PC-3 (cell line): Measurements from ENCODE around the gene SNIP1. TPM values are rescaled to one million over a fixed set of nuclear protein-coding genes. Genes with fewer than 3 reads are reported as not detected.

Experiments
- ATAC-seq: fragments of 200-7000 bp; cut with Tn5 transposase; 2 replicates; pipeline ENCODE4 v1.9.1; 2020; ENCODE audit warnings: mild to moderate bottlenecking, moderate library complexity
- BruUV-seq: library from RNA; stranded (reverse); fragments of 400-500 nt; replicated peaks from 2 replicates; lab custom pipeline; 2021; lab: Mats Ljungman, UMichigan
- CTCF ChIA-PET: fragments of 300-600 bp; sonication (Branson Sonifier 250); formaldehyde crosslinking; loops from one replicate; lab custom pipeline; 2022; ENCODE audit warnings: antibody characterized with exemption; lab: Charles Lee
- POLR2A ChIA-PET: fragments of 300-600 bp; sonication (Branson Sonifier 250); formaldehyde crosslinking; loops from one replicate; lab custom pipeline; 2022; ENCODE audit warnings: antibody characterized with exemption; ENCODE audit not compliant: unreplicated experiment; lab: Charles Lee
- DNase-seq: peaks from one replicate; pipeline ENCODE4 v3.0.0-alpha.2; 2015
- H2AFZ ChIP-seq: fragments of 300-600 bp; sonication (generic); 2 replicates; pipeline ENCODE4 v1.6.0; 2016; ENCODE audit warnings: antibody characterized with exemption, low read length
- H3F3A ChIP-seq: fragments of 300-600 bp; sonication (generic); one replicate; pipeline ENCODE4 v1.6.0; 2017; ENCODE audit warnings: antibody characterized with exemption, low read length, control low read depth, mild to moderate bottlenecking; ENCODE audit not compliant: unreplicated experiment
- H3K27ac ChIP-seq: fragments of 300-600 bp; sonication (generic); 2 replicates; pipeline ENCODE4 v1.5.1; 2016; ENCODE audit warnings: mild to moderate bottlenecking, low read length
- H3K27me3 ChIP-seq: fragments of 300-600 bp; sonication (generic); 2 replicates; pipeline ENCODE4 v1.6.1; 2016; ENCODE audit warnings: low read length, mixed read lengths
- H3K36me3 ChIP-seq: fragments of 300-600 bp; sonication (generic); 2 replicates; pipeline ENCODE4 v1.6.1; 2016; ENCODE audit warnings: low read depth, mixed run types, low read length, mixed read lengths
- H3K4me1 ChIP-seq: fragments of 300-600 bp; sonication (generic); 2 replicates; pipeline ENCODE4 v1.5.1; 2016; ENCODE audit warnings: low read length; ENCODE audit not compliant: insufficient read depth
- H3K4me2 ChIP-seq: fragments of 300-600 bp; sonication (generic); 2 replicates; pipeline ENCODE4 v1.6.0; 2016; ENCODE audit warnings: low read length
- H3K4me3 ChIP-seq: fragments of 300-600 bp; sonication (generic); 2 replicates; pipeline ENCODE4 v1.5.1; 2016; ENCODE audit warnings: mild to moderate bottlenecking, low read length, mixed read lengths
- H3K79me2 ChIP-seq: fragments of 300-600 bp; sonication (generic); 2 replicates; pipeline ENCODE4 v1.6.1; 2017; ENCODE audit warnings: low read length, mixed read lengths
- H3K9ac ChIP-seq: fragments of 300-600 bp; sonication (generic); 2 replicates; pipeline ENCODE4 v1.6.0; 2016; ENCODE audit warnings: mild to moderate bottlenecking, low read length
- H3K9me2 ChIP-seq: fragments of 300-600 bp; sonication (generic); replicated peaks from 2 replicates; pipeline ENCODE4 v1.6.1; 2016; ENCODE audit warnings: mixed run types, low read length, mixed read lengths
- H3K9me3 ChIP-seq: fragments of 300-600 bp; sonication (generic); 2 replicates; pipeline ENCODE4 v1.6.1; 2016; ENCODE audit warnings: low read length, mixed read lengths
- H4K20me1 ChIP-seq: fragments of 300-600 bp; sonication (generic); 2 replicates; pipeline ENCODE4 v1.6.1; 2016; ENCODE audit warnings: low read length, mixed read lengths
- CTCF ChIP-seq: fragments of 300-600 bp; sonication (generic); conservative IDR thresholded peaks from 2 replicates; pipeline ENCODE4 v1.5.1; 2017; ENCODE audit warnings: antibody characterized with exemption, low read depth, mild to moderate bottlenecking, low read length
- EZH2 ChIP-seq: fragments of 300-600 bp; sonication (generic); IDR thresholded peaks from one replicate; pipeline ENCODE4 v1.6.1; 2017; ENCODE audit warnings: antibody characterized with exemption, mild to moderate bottlenecking, low read length; ENCODE audit not compliant: unreplicated experiment
- EZH2phosphoT487 ChIP-seq: fragments of 300-600 bp; sonication (generic); IDR thresholded peaks from 2 replicates; pipeline ENCODE4 v1.6.1; 2018; ENCODE audit warnings: mild to moderate bottlenecking, antibody characterized with exemption, low read length, borderline replicate concordance
- intact Hi-C: fragments of 100-400 bp; cut with micrococcal nuclease; formaldehyde crosslinking; loops from 2 replicates; pipeline ENCODE4 v1.9.0; 2023
- total RNA-seq: library from RNA; depleted of rRNA; stranded (reverse); fragments of >200 nt; gene quantifications from 2 replicates; pipeline ENCODE4 v1.2.3, GENCODE V29; 2014

SNIP1 gene
- total RNA-seq, 1 experiment from 2014 or later = 23.1 TPM

DNA sequence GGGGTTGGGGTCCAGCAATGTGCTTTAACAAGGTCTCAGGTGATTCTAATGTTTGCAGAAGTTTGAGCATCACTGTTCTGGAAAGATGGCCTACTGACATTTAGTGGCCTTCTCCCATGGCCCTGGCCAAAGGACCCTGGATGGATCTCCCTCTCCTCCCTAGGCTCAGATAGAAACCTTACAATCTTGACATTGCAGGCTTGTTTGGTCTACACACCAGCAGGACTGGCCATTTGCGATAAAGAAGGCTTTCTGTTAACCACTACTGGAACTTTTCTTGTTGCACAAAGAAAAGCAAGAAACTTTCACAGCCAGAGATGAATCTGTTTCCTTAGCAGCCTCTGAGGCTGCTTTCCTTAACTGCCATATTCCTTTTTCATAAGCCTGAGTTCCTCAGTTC is 8.9 kb upstream of the SNIP1 start:
- no peak overlapping the region for H3K4me2 ChIP-seq
- no peaks in the 10 kb centered on the region for H4K20me1 ChIP-seq
- no TSS peak for BruUV-seq
- no peak for TF ChIP-seq EZH2phosphoT487
- TF ChIP-seq CTCF = no peak
- TF ChIP-seq EZH2 = no peak
- no peaks in the 10 kb centered on the region for H3K4me1 ChIP-seq
- no peak overlapping the region for H2AFZ ChIP-seq
- H3K9me2 ChIP-seq = no peaks in the 10 kb centered on the region
- H3K4me3 ChIP-seq = no peak overlapping the region
- peaks cover 33% of the 10 kb centered on the region for H3K36me3 ChIP-seq
- no peak overlapping the region for H3K9ac ChIP-seq
- no peaks in the 10 kb centered on the region for H3K27me3 ChIP-seq
- ChIA-PET CTCF (no interaction called here), POLR2A (no interaction called here)
- DNase-seq (no peak), ATAC-seq (no peak)
- intact Hi-C loops = loop anchor here (1.0 kb wide), 1 partner anchor 119 kb away; no protein-coding TSS in a partner anchor
- H3F3A ChIP-seq = no peaks in the 10 kb centered on the region
- H3K9me3 ChIP-seq = no peaks in the 10 kb centered on the region
- H3K27ac ChIP-seq = no peak overlapping the region
- H3K79me2 ChIP-seq = no peaks in the 10 kb centered on the region

DNA sequence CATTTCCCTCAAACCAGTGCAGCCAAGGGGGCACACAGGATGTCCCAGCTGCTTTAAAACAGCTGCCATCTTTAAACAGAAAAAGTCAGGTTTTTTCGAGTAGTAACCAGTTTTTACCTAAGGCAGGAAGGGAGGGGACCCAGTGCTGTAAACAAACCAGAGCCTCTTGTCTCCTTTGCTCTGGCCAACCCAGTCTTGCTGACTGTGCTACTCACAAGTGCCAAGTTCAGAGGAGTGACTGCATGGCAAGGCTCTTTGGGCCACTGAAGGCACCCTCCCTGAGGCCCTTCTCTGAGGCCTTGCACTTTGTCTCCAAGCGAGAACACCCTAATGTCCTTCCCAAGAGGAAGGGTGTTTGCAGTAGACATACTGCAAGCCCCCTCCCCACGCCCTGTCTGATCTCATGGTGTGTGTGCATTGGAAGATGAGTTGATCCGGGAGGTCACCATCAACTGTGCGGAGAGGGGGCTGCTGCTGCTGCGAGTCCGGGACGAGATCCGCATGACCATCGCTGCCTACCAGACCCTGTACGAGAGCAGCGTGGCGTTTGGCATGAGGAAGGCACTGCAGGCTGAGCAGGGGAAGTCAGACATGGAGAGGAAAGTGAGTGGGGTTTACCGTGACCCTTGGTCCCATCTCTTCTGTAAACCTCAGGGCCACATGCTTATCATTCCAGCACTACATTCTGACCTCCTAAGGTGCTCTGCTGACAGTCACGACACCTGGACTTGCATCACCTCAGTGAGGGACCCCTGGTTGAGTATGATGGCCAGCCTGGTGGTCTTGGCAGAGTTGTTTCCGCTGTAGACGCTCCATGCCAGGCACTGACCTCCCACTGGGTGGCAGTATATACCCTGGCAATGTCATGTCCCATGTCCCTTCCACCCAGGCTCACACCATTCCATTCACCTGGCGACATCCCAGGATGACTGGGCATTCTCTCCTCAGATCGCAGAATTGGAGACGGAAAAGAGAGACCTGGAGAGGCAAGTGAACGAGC is 7.3 kb upstream of the SNIP1 start:
- ChIA-PET POLR2A (no interaction called here), CTCF (no interaction called here)
- intact Hi-C loops = loop anchor here (1.0 kb wide), 1 partner anchor 121 kb away; no protein-coding TSS in a partner anchor
- no peaks in the 10 kb centered on the region for H4K20me1 ChIP-seq
- H3K27ac ChIP-seq = no peak overlapping the region
- H3K4me3 ChIP-seq = no peak overlapping the region
- no peaks in the 10 kb centered on the region for H3K9me3 ChIP-seq
- no peaks in the 10 kb centered on the region for H3K79me2 ChIP-seq
- TF ChIP-seq CTCF = peak; percentile 85
- no peak for TF ChIP-seq EZH2phosphoT487
- H2AFZ ChIP-seq = no peak overlapping the region
- ATAC-seq (peak; percentile 58), DNase-seq (peak; percentile 64)
- no peak overlapping the region for H3K9ac ChIP-seq
- no peaks in the 10 kb centered on the region for H3F3A ChIP-seq
- peaks cover 2% of the 10 kb centered on the region; the same call in 1 of the 2 replicates for H3K4me1 ChIP-seq
- H3K9me2 ChIP-seq = no peaks in the 10 kb centered on the region
- no peak overlapping the region for H3K4me2 ChIP-seq
- H3K27me3 ChIP-seq = no peaks in the 10 kb centered on the region
- H3K36me3 ChIP-seq = peaks cover 18% of the 10 kb centered on the region
- BruUV-seq = no TSS peak
